Measurements from ENCODE around the gene KLK4.

Gene KLK4

DNA sequence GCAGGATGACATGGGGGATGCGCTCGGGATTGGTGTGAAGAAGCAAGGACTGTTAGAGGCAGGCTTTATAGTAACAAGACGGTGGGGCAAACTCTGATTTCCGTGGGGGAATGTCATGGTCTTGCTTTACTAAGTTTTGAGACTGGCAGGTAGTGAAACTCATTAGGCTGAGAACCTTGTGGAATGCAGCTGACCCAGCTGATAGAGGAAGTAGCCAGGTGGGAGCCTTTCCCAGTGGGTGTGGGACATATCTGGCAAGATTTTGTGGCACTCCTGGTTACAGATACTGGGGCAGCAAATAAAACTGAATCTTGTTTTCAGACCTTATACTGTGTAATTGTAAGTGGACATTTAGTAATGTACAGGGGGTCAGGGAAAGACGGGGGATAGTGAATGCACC is 31.0 kb downstream of the KLK4 start:
- DNase-seq, result no peak

DNA sequence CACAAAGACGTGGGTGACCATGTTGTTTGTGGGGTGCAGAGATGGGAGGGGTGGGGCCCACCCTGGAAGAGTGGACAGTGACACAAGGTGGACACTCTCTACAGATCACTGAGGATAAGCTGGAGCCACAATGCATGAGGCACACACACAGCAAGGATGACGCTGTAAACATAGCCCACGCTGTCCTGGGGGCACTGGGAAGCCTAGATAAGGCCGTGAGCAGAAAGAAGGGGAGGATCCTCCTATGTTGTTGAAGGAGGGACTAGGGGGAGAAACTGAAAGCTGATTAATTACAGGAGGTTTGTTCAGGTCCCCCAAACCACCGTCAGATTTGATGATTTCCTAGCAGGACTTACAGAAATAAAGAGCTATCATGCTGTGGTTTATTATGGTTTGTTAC is 32.3 kb downstream of the KLK4 start:
- no peak for DNase-seq

GRCh38 chr19:50877338-50877737 is 33.9 kb downstream of the KLK4 start:
- DNase-seq, result no peak

DNA sequence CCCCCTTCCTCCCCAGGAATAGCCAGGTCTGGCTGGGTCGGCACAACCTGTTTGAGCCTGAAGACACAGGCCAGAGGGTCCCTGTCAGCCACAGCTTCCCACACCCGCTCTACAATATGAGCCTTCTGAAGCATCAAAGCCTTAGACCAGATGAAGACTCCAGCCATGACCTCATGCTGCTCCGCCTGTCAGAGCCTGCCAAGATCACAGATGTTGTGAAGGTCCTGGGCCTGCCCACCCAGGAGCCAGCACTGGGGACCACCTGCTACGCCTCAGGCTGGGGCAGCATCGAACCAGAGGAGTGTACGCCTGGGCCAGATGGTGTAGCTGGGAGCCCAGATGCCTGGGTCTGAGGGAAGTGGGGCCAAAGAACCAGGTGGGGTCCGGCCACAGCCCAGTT is 34.7 kb downstream of the KLK4 start:
- DNase-seq, result no peak

- no peak for DNase-seq
Observed at GRCh38 chr19:50875795-50876422, 35.3 kb downstream of the KLK4 start.

- DNase-seq, result no peak
Observed at GRCh38 chr19:50874211-50874610, 37.0 kb downstream of the KLK4 start.

GRCh38 chr19:50873056-50873455 is 38.1 kb downstream of the KLK4 start, which contains the start of gene KLK2:
KLK2 (plus strand) TSS chr19:50873439; CDS start chr19:50873474, 35 bp downstream.
- DNase-seq, result no peak

- DNase-seq, result no peak
Observed at GRCh38 chr19:50870417-50871089, 40.6 kb downstream of the KLK4 start.

DNA sequence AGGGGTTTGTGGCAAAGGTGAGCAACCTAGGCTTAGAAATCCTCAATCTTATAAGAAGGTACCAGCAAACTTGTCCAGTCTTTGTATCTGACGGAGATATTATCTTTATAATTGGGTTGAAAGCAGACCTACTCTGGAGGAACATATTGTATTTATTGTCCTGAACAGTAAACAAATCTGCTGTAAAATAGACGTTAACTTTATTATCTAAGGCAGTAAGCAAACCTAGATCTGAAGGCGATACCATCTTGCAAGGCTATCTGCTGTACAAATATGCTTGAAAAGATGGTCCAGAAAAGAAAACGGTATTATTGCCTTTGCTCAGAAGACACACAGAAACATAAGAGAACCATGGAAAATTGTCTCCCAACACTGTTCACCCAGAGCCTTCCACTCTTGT is 41.7 kb downstream of the KLK4 start:
- no peak for DNase-seq

- DNase-seq, result no peak
Observed at GRCh38 chr19:50861496-50862286, 49.5 kb downstream of the KLK4 start.

- no peak for DNase-seq
Observed at GRCh38 chr19:50861010-50861409, 50.2 kb downstream of the KLK4 start.

DNA sequence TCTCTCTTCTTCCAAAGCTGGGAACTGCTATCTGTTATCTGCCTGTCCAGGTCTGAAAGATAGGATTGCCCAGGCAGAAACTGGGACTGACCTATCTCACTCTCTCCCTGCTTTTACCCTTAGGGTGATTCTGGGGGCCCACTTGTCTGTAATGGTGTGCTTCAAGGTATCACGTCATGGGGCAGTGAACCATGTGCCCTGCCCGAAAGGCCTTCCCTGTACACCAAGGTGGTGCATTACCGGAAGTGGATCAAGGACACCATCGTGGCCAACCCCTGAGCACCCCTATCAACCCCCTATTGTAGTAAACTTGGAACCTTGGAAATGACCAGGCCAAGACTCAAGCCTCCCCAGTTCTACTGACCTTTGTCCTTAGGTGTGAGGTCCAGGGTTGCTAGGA is 51.3 kb downstream of the KLK4 start:
- DNase-seq, result no peak

GRCh38 chr19:50858886-50859285 is 52.3 kb downstream of the KLK4 start:
- DNase-seq, result no peak

- no peak for DNase-seq
Observed at GRCh38 chr19:50857366-50857765, 53.8 kb downstream of the KLK4 start.

Measured in anterior cingulate cortex (tissue), 58 donors.